ENCODE data around the gene C10orf71.

C10orf71 gene

GRCh38 chr10:49335364-49335972 is 36.5 kb downstream of the C10orf71 start:
- DNase-seq (ENCODE audit: low read depth) = no peak

GRCh38 chr10:49338604-49339003 is 39.6 kb downstream of the C10orf71 start:
- DNase-seq (ENCODE audit: low read depth) = no peak

GRCh38 chr10:49344840-49345239 is 45.9 kb downstream of the C10orf71 start:
- DNase-seq (ENCODE audit: low read depth) = no peak

GRCh38 chr10:49347342-49347741 is 48.4 kb downstream of the C10orf71 start:
- no peak for DNase-seq (ENCODE audit: low read depth)

- DNase-seq (ENCODE audit: low read depth) = no peak
Measured at GRCh38 chr10:49347827-49348226, 48.9 kb downstream of the C10orf71 start.

GRCh38 chr10:49348593-49348992 is 49.6 kb downstream of the C10orf71 start:
- DNase-seq (ENCODE audit: low read depth) = no peak

GRCh38 chr10:49349390-49349789 is 50.4 kb downstream of the C10orf71 start:
- no peak for DNase-seq (ENCODE audit: low read depth)

GRCh38 chr10:49350138-49350537 is 51.2 kb downstream of the C10orf71 start:
- no peak for DNase-seq (ENCODE audit: low read depth)

- no peak for DNase-seq (ENCODE audit: low read depth)
Measured at GRCh38 chr10:49350846-49351532, 52.0 kb downstream of the C10orf71 start.

- DNase-seq (ENCODE audit: low read depth) = no peak
Measured at GRCh38 chr10:49351669-49352068, 52.7 kb downstream of the C10orf71 start.

- DNase-seq (ENCODE audit: low read depth) = no peak
Measured at GRCh38 chr10:49352323-49352722, 53.4 kb downstream of the C10orf71 start.

- DNase-seq (ENCODE audit: low read depth) = no peak
Measured at GRCh38 chr10:49353026-49353894, 54.3 kb downstream of the C10orf71 start.

- DNase-seq (ENCODE audit: low read depth) = no peak
Measured at GRCh38 chr10:49353895-49354566, 55.1 kb downstream of the C10orf71 start.

- no peak for DNase-seq (ENCODE audit: low read depth)
Measured at GRCh38 chr10:49354593-49354992, 55.6 kb downstream of the C10orf71 start.

- no peak for DNase-seq (ENCODE audit: low read depth)
Measured at GRCh38 chr10:49355221-49355620, 56.3 kb downstream of the C10orf71 start.

- no peak for DNase-seq (ENCODE audit: low read depth)
Measured at GRCh38 chr10:49356181-49356580, 57.2 kb downstream of the C10orf71 start.

- no peak for DNase-seq (ENCODE audit: low read depth)
Measured at GRCh38 chr10:49356944-49357343, 58.0 kb downstream of the C10orf71 start.

- no peak for DNase-seq (ENCODE audit: low read depth)
Measured at GRCh38 chr10:49357910-49358309, 58.9 kb downstream of the C10orf71 start.

GRCh38 chr10:49359349-49360270 is 60.6 kb downstream of the C10orf71 start:
- DNase-seq (ENCODE audit: low read depth) = no peak

GRCh38 chr10:49360271-49361177 is 61.6 kb downstream of the C10orf71 start:
- DNase-seq (ENCODE audit: low read depth) = no peak

Data from stimulated activated CD8-positive, alpha-beta memory T cell treated with anti-CD3 and anti-CD28 coated beads, Interleukin-15, amount 100 ng/mL, for 1 hour (primary cell).